IPS-11a (cell line): ENCODE results near the gene ASTN2.

ENCODE experiments used
- H3K4me3 ChIP-seq: one replicate; pipeline ENCODE4 v1.5.1; 2013; ENCODE audit warnings: low read depth, low read length, control low read depth

The ASTN2 gene

GRCh38 chr9:116980582-116981120 is 434.2 kb downstream of the ASTN2 start:
- H3K4me3 ChIP-seq = no peak overlapping the region

GRCh38 chr9:116979456-116979855 is 435.4 kb downstream of the ASTN2 start:
- no peak overlapping the region for H3K4me3 ChIP-seq

GRCh38 chr9:116978155-116978554 is 436.7 kb downstream of the ASTN2 start:
- H3K4me3 ChIP-seq = no peak overlapping the region

- H3K4me3 ChIP-seq = no peak overlapping the region
Measured at GRCh38 chr9:116975126-116975525, 439.7 kb downstream of the ASTN2 start.

GRCh38 chr9:116966199-116966598 is 448.7 kb downstream of the ASTN2 start:
- H3K4me3 ChIP-seq = no peak overlapping the region

- H3K4me3 ChIP-seq = no peak overlapping the region
Measured at GRCh38 chr9:116964258-116964657, 450.6 kb downstream of the ASTN2 start.

- H3K4me3 ChIP-seq = no peak overlapping the region
Measured at GRCh38 chr9:116959809-116960208, 455.0 kb downstream of the ASTN2 start.

GRCh38 chr9:116958881-116959280 is 456.0 kb downstream of the ASTN2 start:
- no peak overlapping the region for H3K4me3 ChIP-seq

GRCh38 chr9:116954731-116955130 is 460.1 kb downstream of the ASTN2 start:
- no peak overlapping the region for H3K4me3 ChIP-seq

- H3K4me3 ChIP-seq = no peak overlapping the region
Measured at GRCh38 chr9:116953271-116953670, 461.6 kb downstream of the ASTN2 start.

- no peak overlapping the region for H3K4me3 ChIP-seq
Measured at GRCh38 chr9:116952436-116952810, 462.4 kb downstream of the ASTN2 start.

- H3K4me3 ChIP-seq = no peak overlapping the region
Measured at GRCh38 chr9:116951588-116952435, 463.0 kb downstream of the ASTN2 start.

GRCh38 chr9:116945817-116946216 is 469.0 kb downstream of the ASTN2 start:
- no peak overlapping the region for H3K4me3 ChIP-seq

GRCh38 chr9:116944714-116945534 is 469.9 kb downstream of the ASTN2 start:
- no peak overlapping the region for H3K4me3 ChIP-seq

GRCh38 chr9:116943970-116944369 is 470.9 kb downstream of the ASTN2 start:
- H3K4me3 ChIP-seq = no peak overlapping the region

GRCh38 chr9:116942593-116943061 is 472.2 kb downstream of the ASTN2 start:
- no peak overlapping the region for H3K4me3 ChIP-seq

GRCh38 chr9:116941266-116941665 is 473.6 kb downstream of the ASTN2 start:
- no peak overlapping the region for H3K4me3 ChIP-seq

GRCh38 chr9:116940614-116941215 is 474.1 kb downstream of the ASTN2 start:
- no peak overlapping the region for H3K4me3 ChIP-seq

GRCh38 chr9:116939614-116940013 is 475.2 kb downstream of the ASTN2 start:
- H3K4me3 ChIP-seq = no peak overlapping the region

GRCh38 chr9:116939161-116939560 is 475.7 kb downstream of the ASTN2 start:
- H3K4me3 ChIP-seq = no peak overlapping the region

GRCh38 chr9:116937361-116937760 is 477.5 kb downstream of the ASTN2 start:
- no peak overlapping the region for H3K4me3 ChIP-seq
